Lung (tissue), 12 donors: ENCODE data around the gene GAS5. TPM values are rescaled to one million over a fixed set of nuclear protein-coding genes. Genes with fewer than 3 reads are reported as not detected.

Source experiments
- ATAC-seq: fragments of 200-7000 bp; cut with Tn5 transposase; one replicate; pipeline ENCODE4 v1.9.1; 2020; ENCODE audit warnings: moderate number of reproducible peaks; ENCODE audit not compliant: insufficient read depth, low FRiP score
- DNase-seq, 3 donors: peaks; one replicate each; pipeline ENCODE4 v3.0.0-alpha.2; 2013 to 2017
- H3K27ac ChIP-seq, 2 donors: one replicate each; pipeline ENCODE4 v1.5.1; 2013; ENCODE audit warnings: mild to moderate bottlenecking in 2 of 2, moderate library complexity in 2 of 2, control low read depth in 1 of 2, inconsistent platforms in 1 of 2, low read depth in 1 of 2, low read length in 1 of 2
- H3K27me3 ChIP-seq, 3 donors: one replicate each; pipeline ENCODE4 v1.5.1; 2013; ENCODE audit warnings: low read length in 2 of 3; ENCODE audit not compliant: control insufficient read depth in 3 of 3, insufficient read depth in 3 of 3
- H3K36me3 ChIP-seq, 4 donors: one replicate each; pipeline ENCODE4 v1.5.1; 2013; ENCODE audit warnings: low read length in 4 of 4, mild to moderate bottlenecking in 1 of 4, moderate library complexity in 1 of 4; ENCODE audit not compliant: control insufficient read depth in 4 of 4, insufficient read depth in 4 of 4
- H3K4me1 ChIP-seq, 5 donors: one replicate each; pipeline ENCODE4 v1.5.1; 2013; ENCODE audit warnings: low read length in 5 of 5, mild to moderate bottlenecking in 2 of 5, moderate library complexity in 1 of 5; ENCODE audit not compliant: control insufficient read depth in 5 of 5, insufficient read depth in 5 of 5
- H3K4me3 ChIP-seq: one replicate; pipeline ENCODE4 v1.5.1; 2013; ENCODE audit warnings: mild to moderate bottlenecking, control low read depth, moderate library complexity
- H3K9ac ChIP-seq, 2 donors: one replicate each; pipeline ENCODE4 v1.5.1; 2013; ENCODE audit warnings: low read length in 2 of 2, control low read depth in 1 of 2; ENCODE audit not compliant: insufficient read depth in 1 of 2
- H3K9me3 ChIP-seq, 4 donors: one replicate each; pipeline ENCODE4 v1.5.1; 2013; ENCODE audit warnings: low read length in 3 of 4, mild to moderate bottlenecking in 1 of 4, moderate library complexity in 1 of 4; ENCODE audit not compliant: control insufficient read depth in 4 of 4, insufficient read depth in 3 of 4
- CTCF ChIP-seq: IDR thresholded peaks from 2 replicates; pipeline ENCODE4 v1.5.1; 2012; ENCODE audit warnings: mild to moderate bottlenecking; ENCODE audit errors: control extremely low read depth, extremely low read depth
- WGBS, 2 donors: extraction: QIAGEN DNeasy Blood & Tissue Kit; methylation state at CpG; one replicate each; pipeline ENCODE4 v1.1.7; 2013; 5-methylcytosine and 5-hydroxymethylcytosine counted together
- polyA plus RNA-seq, 2 donors: library from polyadenylated mRNA; stranded (reverse); fragments of 200-250 nt; gene quantifications; one replicate each; pipeline ENCODE4 v1.2.1, GENCODE V29; 2013
- total RNA-seq, 2 donors: library from RNA; depleted of rRNA in 1 of 2; stranded (reverse); fragments of >200 nt in 1 of 2; gene quantifications; one replicate each; pipeline ENCODE4 v1.2.1, GENCODE V29; 2014 to 2021
- donor health status: control.
- donor health status: control.
- donor health status: Bipolar disorder and iron deficiency.
- donor health status: healthy.
- donor health status: DM: yes; HTN: yes; CAD: no.

Gene GAS5
- total and polyA plus RNA-seq, 4 donors = 231 to 1,168 (median 320) TPM

GRCh38 chr1:173823781-173824314 lies 43.9 kb downstream of the GAS5 start:
- Histone ChIP-seq H3K9ac (peak overlapping the region; percentile 51 to 98), H3K4me1 (peaks cover 0 to 15% (median 6%) of the 10 kb centered on the region in 5 donors), H3K27me3 (no peaks in the 10 kb centered on the region), H3K27ac (peak overlapping the region; percentile 14 to 96), H3K4me3 (peak overlapping the region; percentile 84), H3K9me3 (no peaks in the 10 kb centered on the region), H3K36me3 (peaks cover 0 to 6% (median 2%) of the 10 kb centered on the region in 4 donors)
- WGBS, 2 donors = 0% methylated on average over 25 of the region's 25 CpGs
- ATAC-seq (no peak), DNase-seq (no peak)
- TF ChIP-seq CTCF = no peak

GRCh38 chr1:173821680-173822079 lies 46.1 kb downstream of the GAS5 start:
- Histone ChIP-seq H3K9ac (no peak overlapping the region), H3K27me3 (no peaks in the 10 kb centered on the region), H3K9me3 (no peaks in the 10 kb centered on the region), H3K27ac (no peak overlapping the region), H3K4me3 (no peak overlapping the region), H3K4me1 (peaks cover 0 to 15% (median 6%) of the 10 kb centered on the region in 5 donors), H3K36me3 (peaks cover 0 to 9% (median 4%) of the 10 kb centered on the region in 4 donors)
- no peak for DNase-seq
- WGBS, 2 donors = 95 to 96% methylated on average over 4 of the region's 4 CpGs
- no peak for ATAC-seq
- no peak for TF ChIP-seq CTCF

GRCh38 chr1:173818459-173818858 lies 49.3 kb downstream of the GAS5 start:
- TF ChIP-seq CTCF = no peak
- peaks cover 0 to 11% (median 4%) of the 10 kb centered on the region in 5 donors for H3K4me1 ChIP-seq
- peaks cover 0 to 9% (median 2%) of the 10 kb centered on the region in 4 donors for H3K36me3 ChIP-seq
- 80 to 88% methylated on average over 1 of the region's 1 CpG for WGBS, 2 donors
- H3K9me3 ChIP-seq = no peaks in the 10 kb centered on the region
- no peak overlapping the region for H3K4me3 ChIP-seq
- H3K27ac ChIP-seq = no peak overlapping the region
- no peak overlapping the region for H3K9ac ChIP-seq
- DNase-seq = no peak
- H3K27me3 ChIP-seq = no peaks in the 10 kb centered on the region
- ATAC-seq = no peak

Other genes with a start within 250 kb of the GAS5 start
- not detected for gene TEX50, start 232.7 kb downstream of the GAS5 start, total RNA-seq
- gene TEX50, start 232.7 kb downstream of the GAS5 start, polyA plus RNA-seq = not detected
- gene ANKRD45, start 198.1 kb downstream of the GAS5 start, total RNA-seq = 10 to 100 TPM in 1 of 2 donors, 1 to 10 TPM in 1; 7.6 to 10.5 TPM
- 1 to 10 TPM; 2.3 to 3.8 TPM for gene ANKRD45, start 198.1 kb downstream of the GAS5 start, polyA plus RNA-seq
- gene KLHL20, start 153.0 kb downstream of the GAS5 start, total RNA-seq = 10 to 100 TPM; 23.8 to 38.4 TPM
- 10 to 100 TPM in 1 of 2 donors, 1 to 10 TPM in 1; 5.8 to 10.6 TPM for gene KLHL20, start 153.0 kb downstream of the GAS5 start, polyA plus RNA-seq
- 10 to 100 TPM; 15.7 to 16.1 TPM for gene DARS2, start 43.3 kb downstream of the GAS5 start, total RNA-seq
- gene DARS2, start 43.3 kb downstream of the GAS5 start, polyA plus RNA-seq = 10 to 100 TPM in 1 of 2 donors, 1 to 10 TPM in 1; 6.6 to 10.6 TPM
- gene CENPL, start 43.1 kb downstream of the GAS5 start, total RNA-seq = 1 to 10 TPM; 6.5 to 8.5 TPM
- 1 to 10 TPM; 1.8 to 2.5 TPM for gene CENPL, start 43.1 kb downstream of the GAS5 start, polyA plus RNA-seq
- 10 to 100 TPM; 12.5 to 29.8 TPM for gene ZBTB37, start 391 bp upstream of the GAS5 start, total RNA-seq
- 1 to 10 TPM; 1.6 to 2.1 TPM for gene ZBTB37, start 391 bp upstream of the GAS5 start, polyA plus RNA-seq
- under 1 TPM in 1 of 2 donors, not detected in 1; 0.61 TPM for gene SERPINC1, start 49.3 kb upstream of the GAS5 start, total RNA-seq
- under 1 TPM; 0.08 to 0.17 TPM for gene SERPINC1, start 49.3 kb upstream of the GAS5 start, polyA plus RNA-seq
- 10 to 100 TPM; 29.2 to 51.5 TPM for gene RC3H1, start 154.4 kb upstream of the GAS5 start, total RNA-seq
- 1 to 10 TPM; 3.8 to 5.1 TPM for gene RC3H1, start 154.4 kb upstream of the GAS5 start, polyA plus RNA-seq